ENCODE data around the gene CIAO2A. TPM values are rescaled to one million over a fixed set of nuclear protein-coding genes. Genes with fewer than 3 reads are reported as not detected.

Gene CIAO2A
- total and polyA plus RNA-seq, 2 donors from 2014 or later = 41.6 to 92.4 TPM

DNA sequence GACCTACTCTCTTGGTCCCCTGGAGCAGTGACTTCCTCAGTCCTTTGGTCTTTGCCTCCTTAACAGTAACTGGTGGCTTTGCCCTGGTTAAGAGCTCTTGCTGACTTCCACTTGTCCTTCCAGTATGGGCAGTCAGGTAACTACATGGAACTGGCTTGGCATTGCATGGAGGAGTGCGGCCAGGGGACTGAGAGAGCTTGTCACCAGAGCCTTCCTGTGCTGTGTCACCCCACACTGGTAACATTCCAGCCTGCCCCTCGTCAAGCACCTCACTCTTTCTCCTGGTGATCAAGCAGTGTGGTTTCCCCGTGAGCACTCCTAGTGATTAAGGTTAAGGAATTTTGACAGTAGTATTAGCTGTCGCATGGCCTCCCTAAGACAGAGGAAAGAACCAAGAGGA lies 38.6 kb upstream of the CIAO2A start:
- no peak for FAIRE-seq

DNA sequence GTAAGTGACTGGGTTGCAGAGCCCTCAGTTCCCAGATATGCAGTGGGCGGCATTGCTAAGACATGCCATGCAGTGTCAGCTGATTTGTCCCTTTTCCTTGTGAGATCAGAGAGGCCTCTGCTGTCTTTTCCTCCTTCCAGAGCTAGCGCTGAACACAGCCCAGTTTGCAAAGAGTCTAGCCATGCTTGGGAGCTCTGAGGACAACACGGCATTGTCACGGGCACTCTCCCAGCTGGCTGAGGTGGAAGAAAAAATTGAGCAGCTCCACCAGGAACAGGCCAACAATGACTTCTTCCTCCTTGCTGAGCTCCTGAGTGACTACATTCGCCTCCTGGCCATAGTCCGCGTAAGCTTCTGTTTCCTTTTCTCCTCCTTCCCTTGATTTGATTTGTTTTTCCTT lies 37.9 kb upstream of the CIAO2A start:
- no peaks in the 10 kb centered on the region for H3K4me1 ChIP-seq (ENCODE audit: control insufficient read depth in 2 of 3, insufficient read depth in 2 of 3, low read depth in 1 of 3, low read length in 3 of 3)
- H3K4me3 ChIP-seq (ENCODE audit: low read length in 3 of 3) = no peak overlapping the region
- peaks cover 10 to 77% (median 65%) of the 10 kb centered on the region in 3 donors for H3K36me3 ChIP-seq (ENCODE audit: control insufficient read depth in 2 of 3, insufficient read depth in 3 of 3, low read length in 3 of 3)
- H3K27ac ChIP-seq (ENCODE audit: low read depth in 2 of 2, low read length in 2 of 2) = no peak overlapping the region
- no peak for DNase-seq
- FAIRE-seq = no peak
- no peaks in the 10 kb centered on the region for H3K9me3 ChIP-seq (ENCODE audit: control insufficient read depth in 2 of 3, insufficient read depth in 1 of 3, low read length in 3 of 3)
- TF ChIP-seq CTCF (IDR thresholded peaks at IDR 0.05; ENCODE audit: borderline replicate concordance, extremely low read depth, insufficient read depth) = no peak
- intact Hi-C loops (cut with DNase I) = no loop called here
- H3K9ac ChIP-seq (ENCODE audit: low read length in 3 of 3) = no peak overlapping the region
- no peaks in the 10 kb centered on the region for H3K27me3 ChIP-seq (ENCODE audit: control insufficient read depth, insufficient read depth, low read length)

More for the DNA sequence above, 38.6 kb upstream of the CIAO2A start:
- Histone ChIP-seq H3K36me3 (ENCODE audit: control insufficient read depth in 2 of 3, insufficient read depth in 3 of 3, low read length in 3 of 3) (peaks cover 10 to 78% (median 68%) of the 10 kb centered on the region in 3 donors), H3K4me3 (ENCODE audit: low read length in 3 of 3) (no peak overlapping the region), H3K9me3 (ENCODE audit: control insufficient read depth in 2 of 3, insufficient read depth in 1 of 3, low read length in 3 of 3) (no peaks in the 10 kb centered on the region), H3K4me1 (ENCODE audit: control insufficient read depth in 2 of 3, insufficient read depth in 2 of 3, low read depth in 1 of 3, low read length in 3 of 3) (no peaks in the 10 kb centered on the region), H3K27ac (ENCODE audit: low read depth in 2 of 2, low read length in 2 of 2) (no peak overlapping the region), H3K27me3 (ENCODE audit: control insufficient read depth, insufficient read depth, low read length) (no peaks in the 10 kb centered on the region), H3K9ac (ENCODE audit: low read length in 3 of 3) (no peak overlapping the region)
- intact Hi-C loops (cut with DNase I) = no loop called here
- DNase-seq = no peak
- no peak for TF ChIP-seq CTCF (IDR thresholded peaks at IDR 0.05; ENCODE audit: borderline replicate concordance, extremely low read depth, insufficient read depth)

GRCh38 chr15:64130159-64130558 lies 36.5 kb upstream of the CIAO2A start:
- H3K36me3 ChIP-seq (ENCODE audit: control insufficient read depth in 2 of 3, insufficient read depth in 3 of 3, low read length in 3 of 3) = peaks cover 14 to 69% (median 60%) of the 10 kb centered on the region in 3 donors
- H3K4me1 ChIP-seq (ENCODE audit: control insufficient read depth in 2 of 3, insufficient read depth in 2 of 3, low read depth in 1 of 3, low read length in 3 of 3) = no peaks in the 10 kb centered on the region
- H3K27me3 ChIP-seq (ENCODE audit: control insufficient read depth, insufficient read depth, low read length) = no peaks in the 10 kb centered on the region
- H3K27ac ChIP-seq (ENCODE audit: low read depth in 2 of 2, low read length in 2 of 2) = no peak overlapping the region
- no peaks in the 10 kb centered on the region for H3K9me3 ChIP-seq (ENCODE audit: control insufficient read depth in 2 of 3, insufficient read depth in 1 of 3, low read length in 3 of 3)
- DNase-seq (no peak), FAIRE-seq (no peak)
- no peak for TF ChIP-seq CTCF (IDR thresholded peaks at IDR 0.05; ENCODE audit: borderline replicate concordance, extremely low read depth, insufficient read depth)
- no peak overlapping the region for H3K4me3 ChIP-seq (ENCODE audit: low read length in 3 of 3)
- intact Hi-C loops (cut with DNase I) = no loop called here
- H3K9ac ChIP-seq (ENCODE audit: low read length in 3 of 3) = no peak overlapping the region

Measured in kidney (tissue), 14 donors.